HuH-7 (cell line): ENCODE data around the gene C11orf52.
A peak's percentile ranks its signal among the peaks of the same experiment; 100 is the strongest.
"Not testable (repeated sequence)": the region's sequence is repeated elsewhere in the genome, so short reads cannot be mapped to it uniquely, and the experiment has no call there.

Source experiments
- DNase-seq: peaks from one replicate; pipeline ENCODE4 v3.0.0; 2011; ENCODE audit warnings: low spot score

Gene C11orf52, protein sequence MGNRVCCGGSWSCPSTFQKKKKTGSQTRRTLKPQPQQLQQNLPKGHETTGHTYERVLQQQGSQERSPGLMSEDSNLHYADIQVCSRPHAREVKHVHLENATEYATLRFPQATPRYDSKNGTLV

DNA sequence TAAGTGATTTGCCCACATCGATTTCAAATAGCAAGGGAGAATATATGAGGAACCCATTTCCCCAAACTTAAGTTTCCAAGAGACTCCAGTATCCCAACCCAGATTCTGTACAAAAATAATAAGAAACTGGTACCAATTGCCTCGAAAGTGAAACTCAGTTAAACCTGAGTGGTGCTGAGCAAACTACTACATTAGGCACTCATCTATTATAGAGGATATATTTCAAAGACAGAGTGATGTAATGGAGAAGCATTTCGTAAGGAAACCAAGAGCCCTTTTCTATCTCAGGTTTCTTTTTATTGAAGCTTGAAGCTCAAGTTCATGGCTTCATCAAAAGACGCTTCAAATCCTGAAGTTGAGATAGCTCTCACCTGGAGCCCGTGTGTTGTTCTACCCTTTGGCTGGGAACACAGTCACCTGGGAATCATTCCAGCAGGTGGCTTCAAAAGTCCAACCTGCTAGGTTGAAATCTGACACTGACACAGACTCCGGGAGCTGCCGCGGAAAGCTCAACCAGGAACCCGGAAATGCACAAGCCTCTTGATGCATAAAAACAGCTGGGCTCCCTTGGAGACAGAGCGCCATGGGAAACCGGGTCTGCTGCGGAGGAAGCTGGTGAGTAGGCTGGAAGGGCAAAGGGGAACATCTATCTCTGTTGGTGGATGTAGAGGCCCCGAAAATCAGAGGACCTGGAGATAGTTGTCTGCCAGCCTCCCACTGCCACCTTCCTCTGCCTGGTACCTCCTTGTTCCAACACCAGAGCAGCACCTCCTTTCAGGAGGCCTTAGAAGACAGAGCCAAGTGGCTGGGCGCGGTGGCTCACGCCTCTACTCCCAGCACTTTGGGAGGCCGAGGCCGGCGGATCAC, at the start of gene C11orf52:
C11orf52 (plus strand) TSS at position 524 of the 867 bp plus-strand sequence; CDS start at position 584, 60 bp downstream.
- DNase-seq = peak; percentile 77

DNA sequence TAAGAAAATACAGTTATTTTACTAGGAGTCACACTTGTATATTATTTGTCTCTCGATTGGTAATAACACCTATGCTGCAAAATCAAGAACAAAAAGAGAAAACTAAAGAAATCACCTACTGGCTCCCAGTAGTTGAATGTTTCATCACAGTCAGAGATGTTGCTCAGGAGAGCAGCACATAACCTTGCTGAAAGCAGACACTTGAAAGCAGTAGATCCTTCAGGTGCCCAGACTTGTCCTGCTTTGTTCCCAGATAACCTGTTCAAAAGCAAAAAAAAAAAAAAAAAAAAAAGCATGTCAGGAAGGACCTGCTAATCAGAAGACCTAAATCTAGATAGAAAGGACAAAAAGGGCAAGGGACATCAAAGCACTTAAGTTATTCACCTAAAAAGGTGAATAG, 48.6 kb upstream of the C11orf52 start:
- no peak for DNase-seq

DNA sequence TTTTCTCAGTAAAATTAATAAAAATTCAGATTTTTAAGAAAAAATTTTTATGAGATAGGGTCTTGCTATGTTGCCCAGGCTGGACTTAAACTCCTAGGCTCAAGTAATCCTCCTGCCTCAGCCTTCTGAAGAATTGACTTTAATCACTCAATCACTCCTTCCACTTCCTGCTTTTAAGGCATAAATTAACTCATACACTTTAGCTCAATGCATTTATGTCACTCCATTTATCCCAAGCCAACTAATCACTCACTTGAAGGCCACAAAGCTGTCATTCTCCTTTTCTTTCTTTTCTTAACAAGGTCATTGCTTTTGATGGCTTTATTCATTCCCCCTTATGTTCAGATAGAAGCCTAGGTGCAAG, 48.2 kb upstream of the C11orf52 start:
- DNase-seq = no peak

DNA sequence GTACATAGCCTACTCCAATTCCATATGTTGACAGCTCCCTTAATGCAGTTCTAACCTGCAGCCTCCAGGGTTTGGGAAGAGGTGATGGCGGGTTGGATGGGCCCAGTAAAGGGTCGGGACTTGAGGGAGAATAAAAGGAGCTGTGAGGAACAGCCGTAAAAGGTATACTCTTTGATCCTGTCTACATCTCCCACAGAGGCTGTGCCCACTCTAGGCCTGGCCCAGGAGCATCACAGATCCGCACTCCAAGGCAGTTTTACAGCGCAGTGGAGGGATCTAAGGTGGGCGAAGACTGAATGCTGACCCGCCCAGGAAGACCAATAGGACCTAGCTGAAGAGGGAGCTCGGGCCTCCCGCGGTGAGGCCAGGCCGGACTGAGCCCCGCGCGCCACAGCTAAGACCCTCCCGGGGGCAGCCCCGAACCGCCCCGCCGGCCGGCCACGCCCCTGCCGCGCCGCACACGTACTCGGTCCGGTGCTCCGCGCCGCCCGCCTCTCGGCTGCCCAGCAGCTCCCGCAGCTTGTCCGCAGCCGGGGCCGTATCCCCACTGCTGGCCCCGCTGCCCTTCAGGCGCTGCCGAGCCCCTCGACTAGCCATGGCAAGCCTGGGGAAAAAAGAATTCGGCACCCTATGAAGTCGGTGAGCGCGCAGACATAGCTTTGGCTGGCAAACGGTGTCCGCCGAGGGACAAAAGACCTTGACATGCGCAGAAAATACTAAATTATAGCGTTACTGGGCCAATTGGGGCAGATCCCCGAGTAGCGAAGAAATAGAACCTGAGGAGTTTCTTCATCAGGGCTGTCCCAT, 47.6 kb upstream of the C11orf52 start, which contains the start of gene ALG9:
ALG9 (minus strand) TSS at position 696 of the 807 bp plus-strand sequence; CDS start at position 597, 99 bp downstream.
- peak; percentile 71 for DNase-seq

DNA sequence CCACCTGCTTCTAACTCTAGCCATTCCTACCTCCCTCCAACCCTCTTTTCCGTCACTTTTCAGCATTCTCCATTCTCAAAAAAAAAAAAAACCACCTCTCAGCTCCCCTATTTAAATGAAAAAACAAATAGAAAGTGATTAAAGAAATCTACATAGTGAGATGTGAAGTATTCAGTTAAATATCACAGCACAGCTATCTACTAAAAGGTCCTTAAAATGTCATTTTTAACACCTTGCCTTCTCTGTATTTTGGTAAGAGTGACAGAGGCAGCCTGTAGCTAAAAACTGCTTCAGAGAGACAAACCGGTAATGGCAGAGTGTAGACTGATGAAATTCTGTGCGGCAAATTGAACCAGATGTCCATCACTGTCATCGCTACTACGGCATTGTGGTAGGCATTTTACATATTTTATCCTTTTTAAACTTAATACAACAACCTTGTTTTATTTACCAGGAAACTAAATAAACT, 47.0 kb upstream of the C11orf52 start:
- no peak for DNase-seq

DNA sequence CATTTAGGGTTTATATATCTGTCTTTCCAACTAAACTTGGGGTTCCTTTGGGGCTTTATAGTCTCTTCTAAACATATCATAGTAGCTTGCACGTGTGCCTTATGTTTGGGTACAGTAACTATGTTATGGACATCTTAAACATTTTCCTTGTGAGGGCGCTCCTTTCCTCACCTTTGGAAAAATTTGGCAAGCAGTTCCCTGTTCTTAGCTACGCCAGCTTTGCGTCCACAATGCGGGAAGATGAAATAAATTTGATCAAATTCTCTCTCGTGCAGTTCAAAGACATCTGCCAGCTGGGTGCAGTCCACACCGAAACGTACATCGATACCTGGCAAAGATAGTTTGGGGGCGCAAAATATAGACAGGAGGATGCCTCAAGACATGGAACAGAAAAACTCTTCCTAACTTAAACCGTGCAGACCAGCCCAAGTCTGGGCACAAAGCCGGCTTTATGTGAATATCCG, 40.3 kb upstream of the C11orf52 start:
- DNase-seq = no peak

DNA sequence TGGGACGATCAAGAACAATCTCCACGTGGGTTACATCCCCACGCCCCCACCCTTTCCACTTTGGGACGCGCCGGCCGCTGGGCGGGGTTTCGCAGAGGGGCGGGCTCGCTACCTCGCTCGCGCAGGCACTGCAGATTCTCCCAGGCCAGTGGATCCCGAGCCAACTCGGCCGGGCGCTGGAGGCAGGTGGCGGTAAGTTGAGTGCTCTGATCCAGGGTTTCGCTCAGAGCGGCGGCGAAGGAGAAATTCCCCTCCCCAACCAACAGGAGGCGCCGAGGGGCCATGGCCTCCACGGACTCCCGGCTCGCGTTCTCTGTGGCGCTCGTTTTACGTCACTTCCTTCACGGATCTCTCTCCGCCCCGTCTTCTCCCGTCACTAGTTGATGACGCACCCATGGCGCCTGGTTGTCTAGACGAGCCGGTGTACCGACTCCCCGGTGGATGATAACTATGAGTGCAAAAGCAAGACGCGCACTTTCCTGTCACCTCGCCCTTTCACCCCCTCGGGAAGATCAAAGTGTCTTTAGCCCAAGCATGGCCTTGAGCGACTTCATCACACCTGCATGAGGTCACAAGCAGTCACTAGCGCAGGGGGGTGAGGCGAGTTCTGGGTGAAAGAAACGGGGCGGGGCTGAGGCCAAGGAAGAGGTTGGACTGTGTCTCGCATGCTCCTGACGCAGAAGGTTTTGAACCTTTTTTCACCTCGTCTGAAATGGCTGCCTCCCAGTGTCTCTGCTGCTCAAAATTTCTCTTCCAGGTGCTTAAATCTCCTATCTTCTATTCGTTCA, 39.7 kb upstream of the C11orf52 start, which contains the start of the genes CFAP68 and FDXACB1:
CFAP68 (plus strand) TSS at position 693 of the 788 bp plus-strand sequence; CDS start at position 713, 20 bp downstream.
FDXACB1 (minus strand) TSS at position 317 of the 788 bp plus-strand sequence; CDS start at position 284, 33 bp downstream.
- DNase-seq = peak; percentile 81

DNA sequence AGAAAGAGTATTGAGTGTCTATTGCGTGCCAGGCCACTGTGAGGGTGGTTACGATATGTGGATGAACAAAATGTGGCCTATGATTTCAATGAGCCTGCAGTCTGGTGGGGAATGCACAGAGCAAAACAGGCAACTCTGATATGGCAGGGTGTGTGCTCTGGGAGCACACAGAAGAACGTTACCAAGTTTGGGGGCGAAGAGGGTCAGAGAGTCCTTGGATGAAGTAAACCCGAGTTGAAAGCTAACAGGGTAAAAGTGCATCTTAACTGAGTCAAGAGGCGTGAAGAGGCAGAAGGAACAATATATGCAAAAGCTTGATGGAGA, 39.1 kb upstream of the C11orf52 start:
- DNase-seq = no peak

DNA sequence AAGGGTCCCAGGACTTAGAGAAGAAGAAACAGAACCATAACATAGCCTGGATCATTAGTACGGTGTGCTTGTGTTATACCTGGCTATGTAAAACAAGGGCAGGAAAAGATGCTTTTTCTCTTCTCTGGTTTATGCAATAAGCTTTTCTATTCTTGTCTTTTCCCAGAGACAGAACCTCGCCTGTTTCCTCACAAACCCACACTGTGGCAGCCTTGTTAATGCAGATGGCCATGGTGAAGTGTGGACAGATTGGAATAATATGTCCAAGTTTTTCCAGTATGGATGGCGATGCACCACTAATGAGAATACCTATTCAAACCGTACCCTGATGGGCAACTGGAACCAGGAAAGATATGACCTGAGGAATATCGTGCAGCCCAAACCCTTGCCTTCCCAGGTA, 36.5 kb upstream of the C11orf52 start:
- no peak for DNase-seq

DNA sequence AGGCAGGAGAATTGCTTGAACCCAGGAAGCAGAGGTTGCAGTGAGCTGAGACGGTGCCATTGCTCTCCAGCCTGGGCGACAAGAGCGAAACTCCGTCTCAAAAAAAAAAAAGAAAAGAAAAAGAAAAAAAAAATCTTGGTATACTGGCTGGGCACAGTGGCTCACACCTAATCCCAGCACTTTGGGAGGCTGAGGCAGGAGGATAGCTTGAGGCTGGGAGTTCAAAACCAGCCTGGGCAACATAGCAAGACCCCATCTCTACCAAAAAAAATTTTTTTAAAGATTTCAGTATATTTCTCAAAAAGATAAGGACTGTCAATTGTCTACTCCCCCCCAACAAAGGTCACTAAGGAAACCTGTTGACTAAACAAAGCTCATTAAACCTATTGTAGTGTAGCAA, 33.7 kb upstream of the C11orf52 start:
- not testable (repeated sequence) for DNase-seq

DNA sequence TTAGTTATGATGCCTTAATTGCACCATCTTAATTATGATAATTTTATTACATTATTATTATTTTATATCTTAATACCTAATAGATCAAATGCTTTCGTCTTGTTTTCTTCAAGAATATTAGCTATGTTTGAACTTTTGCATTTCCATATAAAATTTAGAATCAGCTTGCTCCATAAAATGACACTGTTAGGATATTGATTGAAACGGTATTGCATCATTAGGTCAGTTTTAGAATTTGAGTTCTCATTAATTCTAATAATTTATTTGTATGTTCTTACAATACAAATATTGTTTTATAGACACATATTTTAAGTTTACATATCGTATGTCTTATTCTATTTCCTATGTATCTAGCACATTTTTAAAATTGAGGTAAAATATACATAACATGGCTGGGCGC, 32.7 kb upstream of the C11orf52 start:
- no peak for DNase-seq

DNA sequence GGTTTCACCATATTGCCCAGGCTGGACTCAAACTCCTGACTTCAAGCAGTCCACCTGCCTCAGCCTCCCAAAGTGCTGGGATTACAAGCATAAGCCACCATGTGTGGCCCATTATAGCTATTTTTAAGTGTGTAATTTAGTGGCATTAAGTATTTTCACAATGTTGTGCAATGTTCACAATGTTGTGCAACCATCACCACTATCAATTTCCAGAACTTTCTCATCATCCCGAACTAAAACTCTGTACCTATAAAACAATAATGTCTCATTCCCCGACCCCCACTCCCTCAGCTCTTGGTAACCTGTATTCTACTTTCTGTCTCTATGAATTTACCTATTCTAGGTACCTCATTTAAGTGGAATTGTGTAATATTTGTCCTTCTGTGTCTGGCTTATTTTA, 31.9 kb upstream of the C11orf52 start:
- no peak for DNase-seq

DNA sequence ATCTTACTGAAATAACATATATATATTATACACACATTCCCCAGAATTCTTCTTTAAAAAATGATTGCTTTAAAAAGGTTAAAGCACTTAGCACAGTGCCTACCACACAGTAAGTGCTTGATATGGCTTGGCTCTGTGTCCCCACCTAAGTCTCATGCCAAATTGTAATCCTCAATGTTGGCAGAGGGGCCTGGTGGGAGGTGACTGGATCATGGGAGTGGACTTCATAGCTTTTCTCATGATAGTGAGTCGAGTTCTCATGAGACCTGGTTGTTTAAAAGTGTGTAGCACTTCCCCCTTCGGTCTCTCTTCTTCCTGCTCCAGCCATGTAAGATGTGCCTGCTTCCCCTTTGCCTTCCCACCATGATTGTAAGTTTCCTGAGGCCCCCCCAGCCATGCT, 13.3 kb upstream of the C11orf52 start:
- no peak for DNase-seq

DNA sequence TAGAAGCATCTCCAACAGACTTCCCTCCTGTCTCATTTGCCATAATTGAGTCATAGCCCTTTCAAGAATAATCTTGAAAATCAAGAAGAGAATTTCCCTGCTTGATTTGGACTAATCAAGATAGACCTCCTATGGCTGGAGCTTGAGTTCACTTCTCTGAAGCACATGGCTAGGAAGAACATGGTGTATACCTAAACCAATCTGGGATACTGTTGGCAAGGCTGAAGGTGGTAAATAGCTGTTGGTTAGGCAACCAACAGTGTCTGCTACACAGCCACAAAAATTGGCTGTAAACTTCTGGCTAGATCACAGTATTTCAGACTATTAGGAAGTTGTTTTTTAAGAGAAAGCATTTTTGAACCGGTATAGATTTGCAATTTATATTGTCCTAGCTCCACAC, 12.0 kb upstream of the C11orf52 start:
- DNase-seq = no peak

DNA sequence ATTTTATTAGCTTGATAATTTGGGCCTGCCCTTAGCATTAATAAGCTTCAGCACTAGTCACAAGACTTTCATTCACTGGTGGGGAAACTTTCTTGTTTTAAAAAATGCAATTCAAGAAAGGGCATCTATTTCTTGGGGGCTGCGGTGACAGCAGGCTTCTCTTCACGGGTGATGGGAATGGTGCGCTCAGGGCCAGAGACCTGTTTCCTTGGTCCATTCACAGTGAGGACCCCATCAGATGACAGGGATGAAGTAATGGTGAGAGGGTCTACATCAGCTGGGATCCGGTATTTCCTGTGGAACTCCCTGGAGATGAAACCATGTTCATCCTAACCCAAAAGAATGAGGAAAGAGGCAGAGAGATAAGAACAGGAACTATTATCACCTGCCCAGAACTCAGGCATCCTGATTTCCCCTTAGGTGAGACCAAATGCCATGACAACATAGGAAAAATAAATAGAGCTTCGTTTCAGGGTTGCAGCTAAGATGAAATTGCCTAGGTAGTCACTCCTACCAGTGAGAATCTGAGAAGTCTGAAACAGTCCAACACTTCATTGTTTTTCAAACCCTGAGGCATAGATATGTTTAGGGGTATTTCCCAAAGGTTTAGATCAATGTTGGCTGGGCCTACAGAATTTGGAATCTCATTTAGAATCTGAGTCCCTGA, 9.9 kb upstream of the C11orf52 start:
- DNase-seq = no peak

DNA sequence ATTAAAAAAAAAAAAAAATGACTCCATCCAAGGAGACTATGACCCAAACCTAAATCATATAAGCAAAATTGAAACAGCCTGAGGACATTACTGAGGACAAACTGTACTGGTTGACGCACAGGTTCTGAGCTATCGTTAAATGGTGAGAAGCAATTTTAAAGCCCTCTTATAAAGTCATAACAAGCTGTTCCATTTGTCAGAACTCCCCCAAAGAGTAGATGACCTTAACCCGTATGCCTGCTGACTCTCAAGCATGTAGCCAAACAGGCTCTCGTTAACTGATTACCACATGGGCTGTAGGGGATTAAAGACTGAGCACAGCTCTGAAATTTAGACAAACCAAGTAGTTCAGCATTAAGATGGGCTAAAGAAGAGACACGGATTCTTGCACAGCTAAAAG, 9.3 kb upstream of the C11orf52 start:
- DNase-seq = no peak

DNA sequence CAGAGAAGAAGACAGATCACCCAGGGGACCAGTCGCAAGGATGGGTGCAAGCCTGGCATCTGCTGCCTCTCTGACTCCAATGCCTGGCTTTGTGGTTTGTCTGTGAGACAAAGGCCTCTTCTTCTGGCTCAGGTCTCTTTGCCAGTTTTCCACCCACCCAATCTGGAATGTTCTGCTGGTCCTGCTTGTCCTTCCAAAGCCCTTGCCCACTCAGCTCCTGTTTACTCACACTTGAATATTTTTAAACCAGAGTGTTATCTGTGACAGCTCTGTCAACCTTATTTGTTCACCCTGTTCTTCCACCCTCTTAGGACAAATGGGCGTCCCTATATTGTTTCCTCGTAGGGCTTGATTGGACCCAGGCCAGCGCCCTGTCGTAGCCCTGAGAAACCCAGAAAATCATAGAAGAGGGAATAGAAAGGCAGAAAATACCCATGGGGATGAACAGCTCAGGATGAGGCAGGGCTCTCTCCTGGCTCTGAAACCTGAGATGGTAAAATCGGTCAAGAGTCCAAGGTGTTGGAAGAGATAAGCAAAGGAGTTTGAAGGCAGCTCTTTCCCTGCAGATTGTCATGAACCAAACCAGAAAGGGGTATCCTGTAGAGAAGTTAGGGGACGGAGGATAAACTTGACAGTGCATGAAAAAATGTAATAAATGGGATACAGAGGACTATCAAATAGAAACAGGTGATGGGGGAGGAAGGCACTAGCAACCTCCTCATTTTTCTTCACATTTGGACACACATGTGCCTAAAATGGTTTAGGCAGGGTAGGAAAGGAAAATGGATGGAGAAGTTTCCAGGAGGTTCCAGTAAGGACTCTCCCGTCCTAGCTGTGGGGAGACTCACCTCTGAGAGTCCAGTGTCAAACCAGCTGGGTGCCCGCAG, 7.8 kb upstream of the C11orf52 start:
- no peak for DNase-seq

DNA sequence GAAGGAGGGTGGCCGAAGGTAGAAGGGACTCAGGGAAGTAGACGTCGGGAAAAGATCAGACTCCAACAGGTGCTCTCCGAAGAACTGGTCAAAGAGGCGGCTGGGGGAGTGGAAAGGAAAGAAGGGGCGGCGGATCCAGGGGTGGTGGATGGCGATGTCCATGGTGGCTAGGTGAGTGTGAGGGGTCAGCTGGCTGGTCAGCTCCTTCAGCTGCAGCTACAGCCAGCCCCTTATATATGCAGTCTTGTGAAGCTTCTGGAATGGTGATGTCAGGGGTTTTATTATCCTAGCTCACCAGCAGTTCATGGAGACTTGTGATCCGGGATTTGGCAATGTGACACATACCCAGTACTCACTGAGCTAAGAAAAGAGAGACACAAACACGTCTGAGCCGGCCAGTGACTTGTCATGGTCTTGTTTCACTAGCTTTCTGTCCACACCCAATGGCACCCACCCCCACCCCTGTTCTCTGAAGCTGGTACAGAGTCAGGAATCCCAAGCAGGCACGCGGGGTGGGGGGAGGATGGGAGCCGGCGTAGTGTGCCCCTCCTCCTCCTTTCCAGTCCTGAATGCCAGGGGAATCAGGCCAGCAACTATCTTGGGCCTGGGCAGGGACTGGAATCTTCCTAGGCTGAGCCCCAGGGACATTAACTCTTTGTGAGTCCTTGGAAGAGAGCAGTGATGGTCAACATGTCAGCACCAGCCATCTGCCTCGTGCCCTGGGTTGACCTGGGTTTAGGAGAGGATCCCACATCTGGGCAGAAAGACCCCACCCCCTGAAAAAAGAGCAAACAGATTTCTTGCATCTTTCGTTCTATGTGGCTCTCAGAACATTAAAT, 6.9 kb upstream of the C11orf52 start, which contains the start of gene CRYAB:
CRYAB (minus strand) TSS at position 208 of the 839 bp plus-strand sequence; CDS start at position 162, 46 bp downstream.
- no peak for DNase-seq

DNA sequence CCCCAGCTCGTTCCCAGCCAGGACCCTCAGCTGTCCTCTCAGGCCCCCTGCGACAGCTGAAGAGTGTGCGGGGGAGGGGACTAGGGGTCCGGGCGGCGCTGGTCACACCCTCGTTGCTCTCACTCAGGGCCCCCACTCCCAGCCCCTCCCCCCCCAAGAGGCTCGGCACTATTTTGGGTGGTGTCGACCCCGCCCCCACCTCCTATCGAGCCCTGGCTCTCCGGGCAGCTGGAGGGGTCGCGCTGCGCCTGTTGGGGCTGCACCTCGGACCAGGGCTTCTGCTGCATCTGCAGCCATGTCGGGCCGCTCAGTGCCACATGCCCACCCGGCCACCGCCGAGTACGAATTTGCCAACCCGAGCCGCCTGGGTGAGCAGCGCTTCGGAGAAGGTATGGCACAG, 6.2 kb upstream of the C11orf52 start, which contains the start of gene HSPB2:
HSPB2 (plus strand) TSS at position 200 of the 400 bp plus-strand sequence; CDS start at position 296, 96 bp downstream.
- DNase-seq = no peak
